ENCODE results near the gene FAM240A. TPM values are rescaled to one million over a fixed set of nuclear protein-coding genes. Genes with fewer than 3 reads are reported as not detected.

The FAM240A gene
- total and polyA plus RNA-seq, 2 donors = 0.05 to 0.37 TPM

DNA sequence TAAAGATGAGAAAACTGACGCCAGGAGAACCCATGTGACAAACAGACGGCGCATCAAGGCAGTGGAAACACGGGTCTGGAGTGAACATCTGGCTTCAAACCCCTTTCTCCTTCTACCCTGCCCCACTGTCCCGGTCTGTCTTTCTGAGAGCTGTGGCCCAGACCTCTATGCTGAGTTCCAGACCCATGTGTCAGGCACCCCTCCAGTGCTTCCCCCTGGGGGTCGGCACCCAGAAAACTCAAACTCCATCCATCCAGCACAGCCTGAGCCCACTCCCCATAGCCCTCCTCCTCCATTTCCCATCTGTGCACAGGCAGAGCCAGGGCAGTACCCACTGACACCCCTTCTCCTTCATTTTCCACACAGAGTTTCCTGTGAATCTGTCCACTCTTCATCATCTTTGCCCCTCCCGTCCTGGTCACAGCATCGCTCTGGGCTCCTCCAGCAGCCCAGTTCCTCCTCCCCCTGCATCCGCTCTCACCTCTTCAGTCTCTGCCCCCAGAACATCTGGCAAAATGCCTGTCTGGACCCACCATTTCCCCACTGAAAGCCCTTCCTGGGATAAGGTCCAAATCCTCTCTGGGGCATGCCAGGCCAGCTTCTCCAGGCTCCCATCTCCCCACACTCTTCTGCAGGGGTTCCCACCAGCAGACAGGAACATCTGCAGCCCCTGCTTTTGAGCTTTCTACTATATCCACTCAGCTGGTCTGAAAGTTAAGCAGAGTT, 2.9 kb downstream of the FAM240A start:
- peaks cover 0 to 7% of the 10 kb centered on the region in 2 donors for H3K4me1 ChIP-seq (ENCODE audit: control insufficient read depth in 2 of 2, insufficient read depth in 2 of 2, low read length in 2 of 2)
- 97% methylated on average over 9 of the region's 9 CpGs for WGBS
- H3K27me3 ChIP-seq (ENCODE audit: control insufficient read depth in 2 of 2, insufficient read depth in 1 of 2, low read length in 1 of 2) = peaks cover 2% of the 10 kb centered on the region in 2 donors
- no peak for DNase-seq (ENCODE audit: low read depth in 6 of 9, low spot score in 9 of 9)
- H3K27ac ChIP-seq (ENCODE audit: low read depth in 1 of 2, low read length in 1 of 2) = no peak overlapping the region
- H3K36me3 ChIP-seq (ENCODE audit: control insufficient read depth in 2 of 2, insufficient read depth in 2 of 2, low read length in 1 of 2) = no peaks in the 10 kb centered on the region
- H3K9me3 ChIP-seq (ENCODE audit: control insufficient read depth in 2 of 2, insufficient read depth in 1 of 2, low read length in 1 of 2) = no peaks in the 10 kb centered on the region
- no peak overlapping the region for H3K4me3 ChIP-seq (ENCODE audit: low read length in 2 of 2)

DNA sequence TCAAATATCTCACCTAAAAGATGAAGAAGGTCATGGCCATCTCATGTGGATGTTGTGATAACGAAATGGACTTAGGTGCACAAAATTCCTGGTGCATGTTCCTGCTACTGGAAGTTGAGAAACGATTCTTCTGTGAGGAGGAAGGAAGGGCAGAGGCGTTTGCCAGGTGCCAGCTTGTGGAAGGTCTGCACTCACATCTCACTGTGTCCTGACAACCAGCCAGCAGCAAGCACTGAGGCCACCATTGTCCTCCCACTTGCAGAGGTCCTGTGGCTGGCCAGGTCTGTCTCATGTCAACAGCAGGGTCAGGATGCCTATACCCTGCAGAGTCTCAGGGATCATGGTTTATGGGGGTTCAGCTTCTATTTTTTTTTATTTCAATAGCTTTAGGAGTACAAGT, 3.7 kb downstream of the FAM240A start:
- Histone ChIP-seq H3K27me3 (ENCODE audit: control insufficient read depth in 2 of 2, insufficient read depth in 1 of 2, low read length in 1 of 2) (peaks cover 2% of the 10 kb centered on the region in 2 donors), H3K36me3 (ENCODE audit: control insufficient read depth in 2 of 2, insufficient read depth in 2 of 2, low read length in 1 of 2) (no peaks in the 10 kb centered on the region), H3K4me1 (ENCODE audit: control insufficient read depth in 2 of 2, insufficient read depth in 2 of 2, low read length in 2 of 2) (peaks cover 0 to 7% of the 10 kb centered on the region in 2 donors), H3K4me3 (ENCODE audit: low read length in 2 of 2) (no peak overlapping the region), H3K27ac (ENCODE audit: low read depth in 1 of 2, low read length in 1 of 2) (no peak overlapping the region), H3K9me3 (ENCODE audit: control insufficient read depth in 2 of 2, insufficient read depth in 1 of 2, low read length in 1 of 2) (no peaks in the 10 kb centered on the region)
- WGBS = 67% methylated on average over 3 of the region's 3 CpGs
- no peak for DNase-seq (ENCODE audit: low read depth in 6 of 9, low spot score in 9 of 9)

DNA sequence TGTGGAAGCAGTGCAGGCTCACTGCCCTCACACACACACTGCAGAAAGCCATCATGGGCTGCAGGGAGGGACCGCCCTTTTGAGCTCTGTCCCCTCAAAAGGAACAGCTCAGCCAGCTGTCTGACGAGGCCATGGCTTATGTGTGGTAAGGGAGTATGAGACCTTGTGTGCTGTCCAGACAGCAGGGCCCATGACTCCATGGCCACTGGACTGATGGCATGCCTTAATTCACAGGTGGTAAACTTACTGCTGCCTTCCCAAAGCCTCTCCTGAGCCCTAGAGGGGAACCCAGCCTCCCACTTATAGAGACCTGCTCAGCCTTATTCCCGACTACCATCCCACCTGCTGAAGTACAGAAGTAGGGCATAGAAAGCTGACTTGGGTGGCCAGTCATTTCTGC, 5.6 kb downstream of the FAM240A start:
- Histone ChIP-seq H3K27me3 (ENCODE audit: control insufficient read depth in 2 of 2, insufficient read depth in 1 of 2, low read length in 1 of 2) (peaks cover 2 to 5% of the 10 kb centered on the region in 2 donors), H3K4me3 (ENCODE audit: low read length in 2 of 2) (no peak overlapping the region), H3K9me3 (ENCODE audit: control insufficient read depth in 2 of 2, insufficient read depth in 1 of 2, low read length in 1 of 2) (no peaks in the 10 kb centered on the region), H3K4me1 (ENCODE audit: control insufficient read depth in 2 of 2, insufficient read depth in 2 of 2, low read length in 2 of 2) (peaks cover 0 to 3% of the 10 kb centered on the region in 2 donors), H3K36me3 (ENCODE audit: control insufficient read depth in 2 of 2, insufficient read depth in 2 of 2, low read length in 1 of 2) (no peaks in the 10 kb centered on the region), H3K27ac (ENCODE audit: low read depth in 1 of 2, low read length in 1 of 2) (no peak overlapping the region)
- no peak for DNase-seq (ENCODE audit: low read depth in 6 of 9, low spot score in 9 of 9)
- 97% methylated on average over 3 of the region's 3 CpGs for WGBS

DNA sequence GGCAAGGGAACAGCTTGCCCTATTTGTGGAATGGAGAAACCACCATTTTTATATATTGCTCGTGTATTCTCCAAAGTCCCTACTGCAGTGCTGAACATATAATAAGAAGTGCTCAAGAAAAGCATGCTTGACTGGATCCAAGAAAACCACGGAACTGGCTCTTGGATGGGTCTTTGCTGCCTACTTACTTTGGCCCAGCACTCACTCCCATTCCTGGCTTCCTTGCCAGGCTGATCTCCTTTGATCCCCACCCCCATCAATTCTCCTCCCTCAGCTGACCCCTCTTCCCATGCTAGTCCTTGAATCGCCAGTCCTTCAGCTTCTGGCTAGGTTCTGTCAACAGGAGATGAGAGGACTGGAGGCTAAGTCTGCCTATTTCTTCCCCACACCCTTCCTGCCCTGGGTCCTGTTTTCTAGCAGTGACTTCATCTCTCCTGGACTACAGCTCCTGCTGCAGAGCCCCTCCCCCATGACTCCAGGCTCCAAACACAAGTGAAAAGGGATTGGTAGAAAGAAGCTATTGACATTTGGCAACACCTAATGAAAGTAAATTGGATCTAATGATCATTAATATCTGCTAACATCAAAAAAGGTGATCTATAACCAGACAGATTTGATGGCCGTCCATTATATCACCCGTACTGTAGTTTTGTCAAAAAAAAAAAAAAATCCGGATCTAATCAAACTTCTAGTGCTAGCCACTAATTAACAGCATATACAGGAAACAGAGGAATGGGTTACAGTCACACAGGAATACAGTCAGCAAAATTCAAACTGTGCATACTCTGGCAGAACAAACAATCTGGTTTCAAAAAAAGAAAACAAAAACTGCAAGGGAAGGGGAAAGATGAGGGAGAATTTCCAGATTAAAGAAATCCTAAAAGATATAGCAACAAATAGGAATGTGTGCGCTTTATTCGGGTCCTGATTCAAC, 7.8 kb downstream of the FAM240A start:
- H3K36me3 ChIP-seq (ENCODE audit: control insufficient read depth in 2 of 2, insufficient read depth in 2 of 2, low read length in 1 of 2) = no peaks in the 10 kb centered on the region
- H3K4me3 ChIP-seq (ENCODE audit: low read length in 2 of 2) = no peak overlapping the region
- WGBS = 79% methylated on average over 8 of the region's 8 CpGs
- H3K27me3 ChIP-seq (ENCODE audit: control insufficient read depth in 2 of 2, insufficient read depth in 1 of 2, low read length in 1 of 2) = peaks cover 2 to 5% of the 10 kb centered on the region in 2 donors
- no peaks in the 10 kb centered on the region for H3K4me1 ChIP-seq (ENCODE audit: control insufficient read depth in 2 of 2, insufficient read depth in 2 of 2, low read length in 2 of 2)
- no peaks in the 10 kb centered on the region for H3K9me3 ChIP-seq (ENCODE audit: control insufficient read depth in 2 of 2, insufficient read depth in 1 of 2, low read length in 1 of 2)
- H3K27ac ChIP-seq (ENCODE audit: low read depth in 1 of 2, low read length in 1 of 2) = no peak overlapping the region
- no peak for DNase-seq (ENCODE audit: low read depth in 6 of 9, low spot score in 9 of 9)

DNA sequence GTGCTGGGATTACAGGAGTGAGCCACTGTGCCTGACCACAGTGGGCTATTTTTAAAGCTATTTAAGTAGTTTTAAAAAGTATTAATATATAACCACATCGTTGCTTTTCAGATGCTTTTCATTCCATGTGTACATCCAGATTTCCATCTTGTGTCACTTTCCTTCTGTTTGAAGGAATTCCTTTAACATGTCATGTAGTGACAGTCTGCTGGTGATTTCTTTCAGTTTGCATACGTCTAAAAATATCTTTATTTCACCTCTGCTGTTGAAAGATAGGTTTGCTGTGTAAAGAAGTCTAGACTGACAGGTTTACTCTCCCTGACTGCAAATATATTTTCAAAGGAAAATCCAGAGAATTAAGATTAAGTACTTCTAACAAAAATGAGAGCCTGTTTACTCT, 12.2 kb downstream of the FAM240A start:
- H3K27me3 ChIP-seq (ENCODE audit: control insufficient read depth in 2 of 2, insufficient read depth in 1 of 2, low read length in 1 of 2) = peaks cover 0 to 3% of the 10 kb centered on the region in 2 donors
- no peak for DNase-seq (ENCODE audit: low read depth in 6 of 9, low spot score in 9 of 9)
- H3K4me3 ChIP-seq (ENCODE audit: low read length in 2 of 2) = no peak overlapping the region
- no peak overlapping the region for H3K27ac ChIP-seq (ENCODE audit: low read depth in 1 of 2, low read length in 1 of 2)
- no peaks in the 10 kb centered on the region for H3K9me3 ChIP-seq (ENCODE audit: control insufficient read depth in 2 of 2, insufficient read depth in 1 of 2, low read length in 1 of 2)
- peaks cover 0 to 13% of the 10 kb centered on the region in 2 donors for H3K4me1 ChIP-seq (ENCODE audit: control insufficient read depth in 2 of 2, insufficient read depth in 2 of 2, low read length in 2 of 2)
- H3K36me3 ChIP-seq (ENCODE audit: control insufficient read depth in 2 of 2, insufficient read depth in 2 of 2, low read length in 1 of 2) = no peaks in the 10 kb centered on the region
- WGBS = 90% methylated on average over 2 of the region's 2 CpGs

DNA sequence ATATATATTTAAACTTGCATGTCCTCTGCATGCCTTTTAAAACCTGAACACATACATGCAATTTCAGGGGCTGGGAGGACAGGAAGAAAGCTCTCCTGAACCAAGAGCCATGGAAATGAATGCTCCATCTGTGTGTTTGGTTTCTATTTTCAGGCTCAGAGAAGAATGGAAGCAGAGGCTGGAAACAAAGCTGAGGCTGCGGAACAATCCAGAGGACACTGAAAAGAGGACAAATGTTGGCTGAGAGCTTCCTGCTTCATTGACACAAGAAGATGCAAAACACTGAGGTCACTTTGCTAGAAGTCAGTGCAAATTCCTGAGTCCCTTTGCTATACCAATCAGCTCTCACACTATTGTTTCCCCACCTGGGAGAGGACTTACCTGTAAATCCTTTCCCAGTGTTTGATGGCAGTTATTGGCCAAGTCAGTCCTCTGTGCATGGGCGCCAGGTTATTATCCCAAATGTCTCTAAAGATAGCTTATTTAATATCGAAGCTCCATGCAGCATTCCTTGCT, 12.7 kb downstream of the FAM240A start:
- Histone ChIP-seq H3K27ac (ENCODE audit: low read depth in 1 of 2, low read length in 1 of 2) (no peak overlapping the region), H3K36me3 (ENCODE audit: control insufficient read depth in 2 of 2, insufficient read depth in 2 of 2, low read length in 1 of 2) (no peaks in the 10 kb centered on the region), H3K4me3 (ENCODE audit: low read length in 2 of 2) (no peak overlapping the region), H3K4me1 (ENCODE audit: control insufficient read depth in 2 of 2, insufficient read depth in 2 of 2, low read length in 2 of 2) (peaks cover under 1 to 18% of the 10 kb centered on the region in 2 donors), H3K27me3 (ENCODE audit: control insufficient read depth in 2 of 2, insufficient read depth in 1 of 2, low read length in 1 of 2) (peaks cover 0 to 3% of the 10 kb centered on the region in 2 donors), H3K9me3 (ENCODE audit: control insufficient read depth in 2 of 2, insufficient read depth in 1 of 2, low read length in 1 of 2) (no peaks in the 10 kb centered on the region)
- WGBS = 96% methylated on average over 3 of the region's 3 CpGs
- no peak for DNase-seq (ENCODE audit: low read depth in 6 of 9, low spot score in 9 of 9)

DNA sequence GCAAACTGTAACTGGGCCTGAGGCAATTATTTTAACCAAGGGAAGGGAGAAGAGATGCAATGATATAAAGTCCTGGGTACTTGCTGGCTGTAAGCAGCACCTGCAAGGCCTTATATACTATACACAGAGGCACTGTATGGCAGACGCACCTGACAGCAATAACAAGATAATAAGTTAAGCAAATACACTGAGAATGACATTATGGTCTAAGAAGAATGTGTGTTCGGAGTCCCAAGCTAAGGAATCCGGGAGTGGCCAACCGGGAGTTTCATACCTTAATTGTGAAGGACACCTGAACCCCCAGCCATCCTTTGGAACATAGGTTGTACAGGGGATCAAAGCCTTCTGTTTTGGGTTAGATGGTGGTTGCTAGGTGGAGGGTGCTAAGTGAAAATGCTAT, 13.7 kb downstream of the FAM240A start:
- Histone ChIP-seq H3K4me3 (ENCODE audit: low read length in 2 of 2) (no peak overlapping the region), H3K9me3 (ENCODE audit: control insufficient read depth in 2 of 2, insufficient read depth in 1 of 2, low read length in 1 of 2) (no peaks in the 10 kb centered on the region), H3K36me3 (ENCODE audit: control insufficient read depth in 2 of 2, insufficient read depth in 2 of 2, low read length in 1 of 2) (no peaks in the 10 kb centered on the region), H3K4me1 (ENCODE audit: control insufficient read depth in 2 of 2, insufficient read depth in 2 of 2, low read length in 2 of 2) (peaks cover 3 to 23% of the 10 kb centered on the region in 2 donors), H3K27me3 (ENCODE audit: control insufficient read depth in 2 of 2, insufficient read depth in 1 of 2, low read length in 1 of 2) (peaks cover 0 to 3% of the 10 kb centered on the region in 2 donors), H3K27ac (ENCODE audit: low read depth in 1 of 2, low read length in 1 of 2) (no peak overlapping the region)
- WGBS = 96% methylated on average over 4 of the region's 4 CpGs
- DNase-seq (ENCODE audit: low read depth in 6 of 9, low spot score in 9 of 9) = no peak

DNA sequence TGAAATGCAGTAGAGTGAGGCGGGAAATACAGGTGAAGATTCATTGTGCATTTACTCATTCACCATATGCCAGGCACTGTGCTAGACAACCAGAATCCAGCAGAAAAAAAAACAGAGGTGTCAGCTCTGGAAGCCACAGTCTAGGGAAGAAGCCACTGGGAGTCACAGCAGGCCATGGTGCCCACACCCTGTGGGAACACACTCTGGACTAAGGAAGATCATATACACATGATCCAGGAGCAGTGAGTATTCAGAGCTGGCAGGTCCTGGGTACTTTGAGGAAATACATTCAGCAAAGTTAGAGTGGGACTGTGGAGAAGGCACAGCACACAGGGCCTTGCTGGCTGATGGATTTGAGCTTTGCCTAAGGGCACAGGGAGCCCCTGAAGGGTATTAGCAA, 14.8 kb downstream of the FAM240A start:
- Histone ChIP-seq H3K9me3 (ENCODE audit: control insufficient read depth in 2 of 2, insufficient read depth in 1 of 2, low read length in 1 of 2) (no peaks in the 10 kb centered on the region), H3K27ac (ENCODE audit: low read depth in 1 of 2, low read length in 1 of 2) (no peak overlapping the region), H3K4me3 (ENCODE audit: low read length in 2 of 2) (no peak overlapping the region), H3K4me1 (ENCODE audit: control insufficient read depth in 2 of 2, insufficient read depth in 2 of 2, low read length in 2 of 2) (peaks cover 3 to 23% of the 10 kb centered on the region in 2 donors), H3K27me3 (ENCODE audit: control insufficient read depth in 2 of 2, insufficient read depth in 1 of 2, low read length in 1 of 2) (no peaks in the 10 kb centered on the region), H3K36me3 (ENCODE audit: control insufficient read depth in 2 of 2, insufficient read depth in 2 of 2, low read length in 1 of 2) (no peaks in the 10 kb centered on the region)
- no peak for DNase-seq (ENCODE audit: low read depth in 6 of 9, low spot score in 9 of 9)
- 96% methylated on average over 1 of the region's 1 CpG for WGBS

DNA sequence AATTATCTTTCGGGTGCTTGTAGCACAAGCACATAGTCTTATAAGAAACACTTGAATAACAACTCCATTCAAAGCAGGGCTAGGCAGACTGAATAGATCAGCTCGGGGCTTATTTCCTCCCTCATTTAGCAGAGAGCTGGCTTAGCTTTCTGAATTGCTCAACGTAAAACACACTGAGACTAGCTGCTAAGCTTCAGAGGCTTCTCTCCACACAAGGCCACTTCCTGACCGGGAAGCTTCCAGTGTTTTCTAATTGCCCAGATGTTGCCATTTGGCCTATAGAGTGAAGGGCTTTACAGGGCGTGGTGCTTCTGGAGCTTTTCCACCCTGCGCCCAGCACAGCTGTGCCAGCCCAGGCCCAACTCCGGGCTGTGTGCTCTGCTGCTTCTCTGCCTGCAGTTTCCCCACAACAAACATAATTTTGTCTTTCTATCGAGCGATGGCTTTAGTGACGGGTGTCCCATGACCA, 16.6 kb downstream of the FAM240A start:
- Histone ChIP-seq H3K36me3 (ENCODE audit: control insufficient read depth in 2 of 2, insufficient read depth in 2 of 2, low read length in 1 of 2) (no peaks in the 10 kb centered on the region), H3K4me3 (ENCODE audit: low read length in 2 of 2) (no peak overlapping the region), H3K4me1 (ENCODE audit: control insufficient read depth in 2 of 2, insufficient read depth in 2 of 2, low read length in 2 of 2) (peaks cover 3 to 23% of the 10 kb centered on the region in 2 donors), H3K27me3 (ENCODE audit: control insufficient read depth in 2 of 2, insufficient read depth in 1 of 2, low read length in 1 of 2) (no peaks in the 10 kb centered on the region), H3K27ac (ENCODE audit: low read depth in 1 of 2, low read length in 1 of 2) (peak overlapping the region; percentile 72 to 90), H3K9me3 (ENCODE audit: control insufficient read depth in 2 of 2, insufficient read depth in 1 of 2, low read length in 1 of 2) (no peaks in the 10 kb centered on the region)
- peak in 2 of 9 donors; percentile 4 to 45 for DNase-seq (ENCODE audit: low read depth in 6 of 9, low spot score in 9 of 9)
- WGBS = 89% methylated on average over 10 of the region's 10 CpGs
